ENCODE measurements around the gene MRS2.

Gene MRS2

DNA sequence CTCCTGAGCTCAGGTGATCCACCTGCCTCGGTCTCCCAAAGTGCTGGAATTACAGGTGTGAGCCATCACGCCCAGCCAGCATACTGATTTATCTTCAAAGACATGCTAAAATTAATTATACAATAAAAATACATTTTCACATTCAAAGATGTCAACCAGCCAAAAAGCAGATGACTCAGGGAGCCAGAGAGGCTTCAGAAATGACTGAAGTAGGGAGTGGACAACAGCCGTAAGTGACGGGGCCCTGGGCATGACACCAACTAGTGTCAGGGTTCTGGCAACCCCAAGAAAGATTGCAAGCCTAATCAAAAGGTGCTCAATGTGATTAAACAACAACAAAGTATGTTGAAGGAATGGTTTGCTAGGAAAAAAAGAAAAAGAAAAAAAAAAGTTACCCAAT is 58.2 kb downstream of the MRS2 start:
- Histone ChIP-seq H3K4me3 (ENCODE audit: low read depth, low read length) (no peak overlapping the region), H3K36me3 (peaks cover 12% of the 10 kb centered on the region), H3K27ac (no peak overlapping the region), H3K27me3 (ENCODE audit: insufficient read depth, low read depth, severe bottlenecking) (no peaks in the 10 kb centered on the region), H3K9me3 (ENCODE audit: severe bottlenecking) (no peaks in the 10 kb centered on the region)
- TF ChIP-seq, protein P1, sequence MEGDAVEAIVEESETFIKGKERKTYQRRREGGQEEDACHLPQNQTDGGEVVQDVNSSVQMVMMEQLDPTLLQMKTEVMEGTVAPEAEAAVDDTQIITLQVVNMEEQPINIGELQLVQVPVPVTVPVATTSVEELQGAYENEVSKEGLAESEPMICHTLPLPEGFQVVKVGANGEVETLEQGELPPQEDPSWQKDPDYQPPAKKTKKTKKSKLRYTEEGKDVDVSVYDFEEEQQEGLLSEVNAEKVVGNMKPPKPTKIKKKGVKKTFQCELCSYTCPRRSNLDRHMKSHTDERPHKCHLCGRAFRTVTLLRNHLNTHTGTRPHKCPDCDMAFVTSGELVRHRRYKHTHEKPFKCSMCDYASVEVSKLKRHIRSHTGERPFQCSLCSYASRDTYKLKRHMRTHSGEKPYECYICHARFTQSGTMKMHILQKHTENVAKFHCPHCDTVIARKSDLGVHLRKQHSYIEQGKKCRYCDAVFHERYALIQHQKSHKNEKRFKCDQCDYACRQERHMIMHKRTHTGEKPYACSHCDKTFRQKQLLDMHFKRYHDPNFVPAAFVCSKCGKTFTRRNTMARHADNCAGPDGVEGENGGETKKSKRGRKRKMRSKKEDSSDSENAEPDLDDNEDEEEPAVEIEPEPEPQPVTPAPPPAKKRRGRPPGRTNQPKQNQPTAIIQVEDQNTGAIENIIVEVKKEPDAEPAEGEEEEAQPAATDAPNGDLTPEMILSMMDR (IDR thresholded peaks at IDR 0.05; ENCODE audit: low read depth, low read length), result no peak
- DNase-seq, result no peak

DNA sequence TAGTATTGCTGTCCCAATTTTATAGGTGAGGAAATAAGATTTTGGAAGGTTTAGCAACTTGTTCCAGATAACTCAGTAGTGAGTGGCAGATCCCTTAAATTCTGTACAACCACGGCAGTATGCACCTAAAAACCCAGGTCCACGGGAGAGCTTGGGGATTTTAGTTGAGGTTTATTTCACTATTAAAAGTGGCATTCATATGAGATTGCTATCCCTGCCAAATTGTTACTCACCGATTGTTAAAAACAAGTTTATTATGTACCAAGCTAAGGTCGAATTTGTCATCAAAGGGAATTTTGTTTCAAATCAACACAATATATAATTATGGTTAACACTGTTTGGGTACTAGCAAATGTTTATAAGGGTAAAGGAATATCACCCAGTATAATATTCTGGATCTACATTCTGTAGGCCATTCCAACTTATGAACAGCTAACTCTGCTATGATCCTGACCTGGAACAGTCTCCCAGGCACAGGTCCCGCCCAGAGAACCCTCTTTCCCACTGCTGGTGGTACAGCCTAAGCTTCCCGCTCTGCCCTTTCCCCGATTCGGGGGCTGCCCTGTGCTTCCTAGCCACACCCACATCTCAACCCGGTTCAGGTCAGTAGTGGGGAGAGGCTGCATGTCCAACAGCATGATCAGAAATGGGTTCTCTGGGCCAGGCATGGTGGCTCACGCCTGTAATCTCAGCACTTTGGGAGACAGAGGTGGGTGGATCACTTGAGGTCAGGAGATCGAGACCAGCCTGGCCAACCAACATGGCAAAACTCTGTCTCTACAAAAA is 61.7 kb downstream of the MRS2 start:
- DNase-seq, result no peak
- TF ChIP-seq, protein P1 (IDR thresholded peaks at IDR 0.05; ENCODE audit: low read depth, low read length), result no peak
- no peaks in the 10 kb centered on the region for H3K9me3 ChIP-seq (ENCODE audit: severe bottlenecking)
- H3K27ac ChIP-seq, result no peak overlapping the region
- no peaks in the 10 kb centered on the region; the same call in 1 of the 2 replicates for H3K36me3 ChIP-seq
- H3K27me3 ChIP-seq (ENCODE audit: insufficient read depth, low read depth, severe bottlenecking), result no peaks in the 10 kb centered on the region
- H3K4me3 ChIP-seq (ENCODE audit: low read depth, low read length), result no peak overlapping the region

DNA sequence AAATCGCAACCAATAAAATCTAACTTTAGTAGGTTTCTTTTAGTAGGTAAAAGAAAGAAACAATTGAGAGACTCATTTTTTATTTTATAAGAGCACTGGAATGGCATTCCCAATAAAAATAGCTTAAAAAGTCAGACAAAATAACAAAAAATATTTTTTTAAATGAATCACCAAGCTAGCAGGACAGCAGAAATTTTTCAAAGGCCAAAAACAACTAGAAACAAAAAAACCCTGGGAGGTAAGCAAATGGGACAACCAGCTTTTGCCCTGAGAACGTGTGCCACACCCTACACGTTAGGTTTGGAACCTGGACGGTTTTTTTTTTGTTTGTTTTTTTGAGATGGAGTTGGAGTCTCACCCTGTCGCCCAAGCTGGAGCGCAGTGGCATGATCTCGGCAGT is 67.1 kb downstream of the MRS2 start:
- Histone ChIP-seq H3K4me3 (ENCODE audit: low read depth, low read length) (no peak overlapping the region), H3K36me3 (no peaks in the 10 kb centered on the region), H3K9me3 (ENCODE audit: severe bottlenecking) (no peaks in the 10 kb centered on the region), H3K27ac (no peak overlapping the region), H3K27me3 (ENCODE audit: insufficient read depth, low read depth, severe bottlenecking) (no peaks in the 10 kb centered on the region)
- DNase-seq, result no peak
- TF ChIP-seq, protein P1 (IDR thresholded peaks at IDR 0.05; ENCODE audit: low read depth, low read length), result no peak

- Histone ChIP-seq H3K36me3 (no peaks in the 10 kb centered on the region), H3K27me3 (ENCODE audit: insufficient read depth, low read depth, severe bottlenecking) (no peaks in the 10 kb centered on the region), H3K9me3 (ENCODE audit: severe bottlenecking) (no peaks in the 10 kb centered on the region), H3K27ac (no peak overlapping the region), H3K4me3 (ENCODE audit: low read depth, low read length) (no peak overlapping the region)
- no peak for DNase-seq
- TF ChIP-seq, protein P1 (IDR thresholded peaks at IDR 0.05; ENCODE audit: low read depth, low read length), result no peak
Measured at GRCh38 chr6:24472181-24472580, 69.4 kb downstream of the MRS2 start.
